K562 (cell line): ENCODE results near the gene C1orf174. TPM values are rescaled to one million over a fixed set of nuclear protein-coding genes. Genes with fewer than 3 reads are reported as not detected.
A peak's percentile ranks its signal among the peaks of the same experiment; 100 is the strongest.

Experiments used
- EP400 ChIP-seq: fragments of 450-650 bp; IDR thresholded peaks from 2 replicates; pipeline ENCODE4 v1.6.1; 2017; ENCODE audit warnings: antibody characterized with exemption, mild to moderate bottlenecking, moderate library complexity
- KDM1A ChIP-seq, 2 experiments: fragments of 450-650 bp; IDR thresholded peaks; 2 replicates each; pipeline ENCODE4 v1.6.1; 2016; ENCODE audit warnings: mild to moderate bottlenecking in 2 of 2
- KLF13 ChIP-seq: fragments of 450-650 bp; IDR thresholded peaks from 2 replicates; pipeline ENCODE4 v1.6.1; 2016; ENCODE audit warnings: missing genetic modification characterization, low read depth, mild to moderate bottlenecking, missing compliant biosample characterization, moderate library complexity, borderline replicate concordance
- KLF6 ChIP-seq: fragments of 250-450 bp; sonication (Bioruptor Pico); IDR thresholded peaks from 2 replicates; pipeline ENCODE4 v1.4.0; 2020; ENCODE audit warnings: mild to moderate bottlenecking, moderate library complexity, borderline replicate concordance
- MED1 ChIP-seq: sonication (generic); formaldehyde crosslinking; IDR thresholded peaks from 2 replicates; pipeline ENCODE4 v1.8.1; 2023; ENCODE audit warnings: missing genetic modification reagents, borderline replicate concordance
- NKRF ChIP-seq: fragments of 450-650 bp; IDR thresholded peaks from 2 replicates; pipeline ENCODE4 v1.6.1; 2016; ENCODE audit warnings: borderline replicate concordance
- PHF20 ChIP-seq: fragments of 450-650 bp; IDR thresholded peaks from 2 replicates; pipeline ENCODE4 v1.6.1; 2018; ENCODE audit not compliant: partially characterized antibody
- POLR2A ChIP-seq: fragments of 450-650 bp; conservative IDR thresholded peaks from 2 replicates; pipeline ENCODE4 v1.6.1; 2016
- SIN3B ChIP-seq: fragments of 450-650 bp; IDR thresholded peaks from 2 replicates; pipeline ENCODE4 v1.6.1; 2017; ENCODE audit warnings: low read depth, mild to moderate bottlenecking, moderate library complexity
- ZKSCAN1 ChIP-seq: fragments of 150-350 bp; IDR thresholded peaks from 2 replicates; pipeline ENCODE4 v1.6.1; 2016; ENCODE audit warnings: low read depth, low read length
- ZNF316 ChIP-seq: fragments of 450-650 bp; IDR thresholded peaks from 2 replicates; pipeline ENCODE4 v1.6.1; 2016
- polyA plus RNA-seq, 8 experiments: library from polyadenylated mRNA; depleted of rRNA in 4 of 8; stranded (reverse) in 5 of 8; unstranded in 3 of 8; fragments of >200 nt; fragmentation: Nextera tagmentation in 2 of 8; fragmentation: Illumina TruSeq in 1 of 8; extraction: Ambion mirVana in 2 of 8; extraction: Trizol in 1 of 8; gene quantifications; 2 replicates each; pipeline versions ENCODE4 v1.2.1 to v1.2.3, GENCODE V29; 2011 to 2014; ENCODE audit warnings: inconsistent platforms in 1 of 8, missing spikeins in 1 of 8
- total RNA-seq, 7 experiments: library from RNA; depleted of rRNA in 6 of 7; stranded (reverse); fragments of >200 nt in 6 of 7; fragmentation: Illumina TruSeq in 2 of 7; extraction: Trizol in 2 of 7; gene quantifications; 2 replicates each; pipeline versions ENCODE4 v1.2.1 to v1.2.3, GENCODE V29; 2011 to 2021; ENCODE audit warnings: low replicate concordance in 1 of 7
- TF ChIP-seq, protein P1 (sequence below): fragments of 450-650 bp; IDR thresholded peaks from 2 replicates; pipeline ENCODE4 v1.6.1; 2016; ENCODE audit warnings: mild to moderate bottlenecking, moderate library complexity
- TF ChIP-seq, protein P2 (sequence below): fragments of 250-450 bp; sonication (Bioruptor Pico); IDR thresholded peaks from 2 replicates; pipeline ENCODE4 v1.8.0; 2021; ENCODE audit warnings: moderate library complexity, mild to moderate bottlenecking, inconsistent platforms

The C1orf174 gene
- total and polyA plus RNA-seq, 9 of the 15 experiments (the other 6 are each of a cell fraction or from before 2014, with no cell fraction given), result 38.5 to 64.9 (median 45.4) TPM

GRCh38 chr1:3899754-3900149 lies 320 bp downstream of the C1orf174 start (continued):
- TF ChIP-seq NKRF (peak; percentile 77; the same call in 1 of the 2 replicates), KLF6 (CRISPR knock-in tag) (peak; percentile 77; the same call in 1 of the 2 replicates), POLR2A (no peak), KDM1A (IDR thresholded peaks at IDR 0.05) (no peak), MED1 (CRISPR knock-in tag) (no peak), SIN3B (peak; percentile 16; the same call in 1 of the 2 replicates), ZNF316 (peak; percentile 2; the same call in 1 of the 2 replicates), KLF13 (tag) (peak; percentile 84; the same call in 1 of the 2 replicates), ZKSCAN1 (no peak), EP400 (peak; percentile 63; the same call in 1 of the 2 replicates), PHF20 (peak; percentile 63)
- TF ChIP-seq, protein P1, sequence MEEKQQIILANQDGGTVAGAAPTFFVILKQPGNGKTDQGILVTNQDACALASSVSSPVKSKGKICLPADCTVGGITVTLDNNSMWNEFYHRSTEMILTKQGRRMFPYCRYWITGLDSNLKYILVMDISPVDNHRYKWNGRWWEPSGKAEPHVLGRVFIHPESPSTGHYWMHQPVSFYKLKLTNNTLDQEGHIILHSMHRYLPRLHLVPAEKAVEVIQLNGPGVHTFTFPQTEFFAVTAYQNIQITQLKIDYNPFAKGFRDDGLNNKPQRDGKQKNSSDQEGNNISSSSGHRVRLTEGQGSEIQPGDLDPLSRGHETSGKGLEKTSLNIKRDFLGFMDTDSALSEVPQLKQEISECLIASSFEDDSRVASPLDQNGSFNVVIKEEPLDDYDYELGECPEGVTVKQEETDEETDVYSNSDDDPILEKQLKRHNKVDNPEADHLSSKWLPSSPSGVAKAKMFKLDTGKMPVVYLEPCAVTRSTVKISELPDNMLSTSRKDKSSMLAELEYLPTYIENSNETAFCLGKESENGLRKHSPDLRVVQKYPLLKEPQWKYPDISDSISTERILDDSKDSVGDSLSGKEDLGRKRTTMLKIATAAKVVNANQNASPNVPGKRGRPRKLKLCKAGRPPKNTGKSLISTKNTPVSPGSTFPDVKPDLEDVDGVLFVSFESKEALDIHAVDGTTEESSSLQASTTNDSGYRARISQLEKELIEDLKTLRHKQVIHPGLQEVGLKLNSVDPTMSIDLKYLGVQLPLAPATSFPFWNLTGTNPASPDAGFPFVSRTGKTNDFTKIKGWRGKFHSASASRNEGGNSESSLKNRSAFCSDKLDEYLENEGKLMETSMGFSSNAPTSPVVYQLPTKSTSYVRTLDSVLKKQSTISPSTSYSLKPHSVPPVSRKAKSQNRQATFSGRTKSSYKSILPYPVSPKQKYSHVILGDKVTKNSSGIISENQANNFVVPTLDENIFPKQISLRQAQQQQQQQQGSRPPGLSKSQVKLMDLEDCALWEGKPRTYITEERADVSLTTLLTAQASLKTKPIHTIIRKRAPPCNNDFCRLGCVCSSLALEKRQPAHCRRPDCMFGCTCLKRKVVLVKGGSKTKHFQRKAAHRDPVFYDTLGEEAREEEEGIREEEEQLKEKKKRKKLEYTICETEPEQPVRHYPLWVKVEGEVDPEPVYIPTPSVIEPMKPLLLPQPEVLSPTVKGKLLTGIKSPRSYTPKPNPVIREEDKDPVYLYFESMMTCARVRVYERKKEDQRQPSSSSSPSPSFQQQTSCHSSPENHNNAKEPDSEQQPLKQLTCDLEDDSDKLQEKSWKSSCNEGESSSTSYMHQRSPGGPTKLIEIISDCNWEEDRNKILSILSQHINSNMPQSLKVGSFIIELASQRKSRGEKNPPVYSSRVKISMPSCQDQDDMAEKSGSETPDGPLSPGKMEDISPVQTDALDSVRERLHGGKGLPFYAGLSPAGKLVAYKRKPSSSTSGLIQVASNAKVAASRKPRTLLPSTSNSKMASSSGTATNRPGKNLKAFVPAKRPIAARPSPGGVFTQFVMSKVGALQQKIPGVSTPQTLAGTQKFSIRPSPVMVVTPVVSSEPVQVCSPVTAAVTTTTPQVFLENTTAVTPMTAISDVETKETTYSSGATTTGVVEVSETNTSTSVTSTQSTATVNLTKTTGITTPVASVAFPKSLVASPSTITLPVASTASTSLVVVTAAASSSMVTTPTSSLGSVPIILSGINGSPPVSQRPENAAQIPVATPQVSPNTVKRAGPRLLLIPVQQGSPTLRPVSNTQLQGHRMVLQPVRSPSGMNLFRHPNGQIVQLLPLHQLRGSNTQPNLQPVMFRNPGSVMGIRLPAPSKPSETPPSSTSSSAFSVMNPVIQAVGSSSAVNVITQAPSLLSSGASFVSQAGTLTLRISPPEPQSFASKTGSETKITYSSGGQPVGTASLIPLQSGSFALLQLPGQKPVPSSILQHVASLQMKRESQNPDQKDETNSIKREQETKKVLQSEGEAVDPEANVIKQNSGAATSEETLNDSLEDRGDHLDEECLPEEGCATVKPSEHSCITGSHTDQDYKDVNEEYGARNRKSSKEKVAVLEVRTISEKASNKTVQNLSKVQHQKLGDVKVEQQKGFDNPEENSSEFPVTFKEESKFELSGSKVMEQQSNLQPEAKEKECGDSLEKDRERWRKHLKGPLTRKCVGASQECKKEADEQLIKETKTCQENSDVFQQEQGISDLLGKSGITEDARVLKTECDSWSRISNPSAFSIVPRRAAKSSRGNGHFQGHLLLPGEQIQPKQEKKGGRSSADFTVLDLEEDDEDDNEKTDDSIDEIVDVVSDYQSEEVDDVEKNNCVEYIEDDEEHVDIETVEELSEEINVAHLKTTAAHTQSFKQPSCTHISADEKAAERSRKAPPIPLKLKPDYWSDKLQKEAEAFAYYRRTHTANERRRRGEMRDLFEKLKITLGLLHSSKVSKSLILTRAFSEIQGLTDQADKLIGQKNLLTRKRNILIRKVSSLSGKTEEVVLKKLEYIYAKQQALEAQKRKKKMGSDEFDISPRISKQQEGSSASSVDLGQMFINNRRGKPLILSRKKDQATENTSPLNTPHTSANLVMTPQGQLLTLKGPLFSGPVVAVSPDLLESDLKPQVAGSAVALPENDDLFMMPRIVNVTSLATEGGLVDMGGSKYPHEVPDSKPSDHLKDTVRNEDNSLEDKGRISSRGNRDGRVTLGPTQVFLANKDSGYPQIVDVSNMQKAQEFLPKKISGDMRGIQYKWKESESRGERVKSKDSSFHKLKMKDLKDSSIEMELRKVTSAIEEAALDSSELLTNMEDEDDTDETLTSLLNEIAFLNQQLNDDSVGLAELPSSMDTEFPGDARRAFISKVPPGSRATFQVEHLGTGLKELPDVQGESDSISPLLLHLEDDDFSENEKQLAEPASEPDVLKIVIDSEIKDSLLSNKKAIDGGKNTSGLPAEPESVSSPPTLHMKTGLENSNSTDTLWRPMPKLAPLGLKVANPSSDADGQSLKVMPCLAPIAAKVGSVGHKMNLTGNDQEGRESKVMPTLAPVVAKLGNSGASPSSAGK, result peak; percentile 53; the same call in 1 of the 2 replicates
- TF ChIP-seq, protein P2, sequence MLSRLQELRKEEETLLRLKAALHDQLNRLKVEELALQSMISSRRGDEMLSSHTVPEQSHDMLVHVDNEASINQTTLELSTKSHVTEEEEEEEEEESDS (CRISPR knock-in tag), result no peak
